Right atrium auricular region (tissue), 2 donors: ENCODE data around the gene S100A6. TPM values are rescaled to one million over a fixed set of nuclear protein-coding genes. Genes with fewer than 3 reads are reported as not detected.
"Not testable (repeated sequence)": the region's sequence is repeated elsewhere in the genome, so short reads cannot be mapped to it uniquely, and the experiment has no call there.

Experiments used
- DNase-seq: peaks from one replicate; pipeline ENCODE4 v3.0.0-alpha.2; 2019; ENCODE audit warnings: low spot score
- H3K27ac ChIP-seq, 2 donors: fragments of 200-600 bp; sonication (generic); 1 replicate in 1 of 2; 2 replicates in 1 of 2; pipeline ENCODE4 v1.5.1; 2016 to 2019
- H3K27me3 ChIP-seq, 2 donors: fragments of 200-600 bp; sonication (generic); one replicate each; pipeline versions ENCODE4 v1.5.1 to v1.6.0; 2017 to 2019
- H3K36me3 ChIP-seq: fragments of 200-600 bp; sonication (generic); one replicate; pipeline ENCODE4 v1.5.1; 2016
- H3K4me1 ChIP-seq, 2 donors: fragments of 200-600 bp; sonication (generic); one replicate each; pipeline versions ENCODE4 v1.5.1 to v1.6.0; 2017 to 2019
- H3K4me3 ChIP-seq, 2 donors: fragments of 200-600 bp; sonication (generic); 1 replicate in 1 of 2; 2 replicates in 1 of 2; pipeline ENCODE4 v1.5.1; 2017 to 2019; ENCODE audit warnings: mild to moderate bottlenecking in 1 of 2, moderate library complexity in 1 of 2
- H3K9me3 ChIP-seq, 2 donors: fragments of 200-600 bp; sonication (generic); one replicate each; pipeline ENCODE4 v1.5.1; 2019
- total RNA-seq, 2 donors: library from RNA; depleted of rRNA; stranded (reverse); fragments of >200 nt; gene quantifications; one replicate each; pipeline ENCODE4 v1.1.0, GENCODE V29; 2016
- TF ChIP-seq, protein P1 (sequence below), 2 donors: fragments of 200-600 bp; sonication (generic); IDR thresholded peaks; one replicate each; pipeline ENCODE4 v1.5.1; 2019; ENCODE audit warnings: antibody characterized with exemption in 2 of 2

Gene S100A6
- total RNA-seq, 2 donors from 2014 or later: 156 to 324 TPM

DNA sequence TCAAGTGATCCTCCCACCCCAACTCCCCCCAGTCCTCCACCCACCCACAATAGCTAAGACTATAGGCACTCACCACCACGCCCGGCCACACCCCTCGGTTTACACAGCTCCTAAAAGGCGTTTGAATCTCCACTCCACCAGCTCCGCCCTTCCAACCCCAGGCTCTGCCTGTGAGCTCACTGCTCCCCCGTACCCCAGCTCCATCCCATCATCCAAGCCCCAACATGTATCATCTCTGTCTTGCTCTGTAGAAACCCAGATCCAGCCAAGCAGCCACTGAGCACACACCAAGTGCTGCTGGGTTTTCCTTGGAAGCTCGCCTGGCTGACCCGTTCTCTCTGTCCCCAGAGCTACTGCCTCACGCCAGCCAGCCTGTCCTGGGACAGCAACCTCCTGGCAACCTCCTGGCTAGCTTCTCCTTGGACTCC is 41.8 kb upstream of the S100A6 start:
- H3K36me3 ChIP-seq: no peaks in the 10 kb centered on the region
- TF ChIP-seq, protein P1, sequence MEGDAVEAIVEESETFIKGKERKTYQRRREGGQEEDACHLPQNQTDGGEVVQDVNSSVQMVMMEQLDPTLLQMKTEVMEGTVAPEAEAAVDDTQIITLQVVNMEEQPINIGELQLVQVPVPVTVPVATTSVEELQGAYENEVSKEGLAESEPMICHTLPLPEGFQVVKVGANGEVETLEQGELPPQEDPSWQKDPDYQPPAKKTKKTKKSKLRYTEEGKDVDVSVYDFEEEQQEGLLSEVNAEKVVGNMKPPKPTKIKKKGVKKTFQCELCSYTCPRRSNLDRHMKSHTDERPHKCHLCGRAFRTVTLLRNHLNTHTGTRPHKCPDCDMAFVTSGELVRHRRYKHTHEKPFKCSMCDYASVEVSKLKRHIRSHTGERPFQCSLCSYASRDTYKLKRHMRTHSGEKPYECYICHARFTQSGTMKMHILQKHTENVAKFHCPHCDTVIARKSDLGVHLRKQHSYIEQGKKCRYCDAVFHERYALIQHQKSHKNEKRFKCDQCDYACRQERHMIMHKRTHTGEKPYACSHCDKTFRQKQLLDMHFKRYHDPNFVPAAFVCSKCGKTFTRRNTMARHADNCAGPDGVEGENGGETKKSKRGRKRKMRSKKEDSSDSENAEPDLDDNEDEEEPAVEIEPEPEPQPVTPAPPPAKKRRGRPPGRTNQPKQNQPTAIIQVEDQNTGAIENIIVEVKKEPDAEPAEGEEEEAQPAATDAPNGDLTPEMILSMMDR (IDR thresholded peaks at IDR 0.05): no peak
- H3K27ac ChIP-seq: no peak overlapping the region
- peaks cover 0 to 7% of the 10 kb centered on the region in 2 donors for H3K4me1 ChIP-seq
- H3K4me3 ChIP-seq: no peak overlapping the region
- H3K27me3 ChIP-seq: no peaks in the 10 kb centered on the region
- H3K9me3 ChIP-seq: no peaks in the 10 kb centered on the region
- DNase-seq: peak; percentile 63

DNA sequence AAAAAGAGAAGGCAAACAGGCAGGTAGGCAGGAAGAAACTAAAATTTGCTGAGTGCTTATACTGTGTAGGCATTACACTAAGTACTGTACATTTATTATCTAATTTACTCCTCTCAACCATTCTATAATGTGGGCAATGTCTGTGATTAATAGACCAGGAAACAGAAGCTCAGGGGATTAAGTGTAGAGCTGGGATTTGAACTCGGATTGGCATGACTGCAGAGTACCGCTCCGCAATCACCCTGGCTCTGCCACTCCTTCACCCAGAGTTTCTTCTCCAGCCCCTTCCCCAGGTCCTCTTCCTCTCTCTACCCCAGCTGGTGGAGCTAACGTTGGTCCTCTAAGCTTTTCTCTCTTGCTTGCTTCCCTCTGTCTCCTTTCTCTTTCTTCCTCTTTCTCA is 41.3 kb upstream of the S100A6 start:
- Histone ChIP-seq H3K4me3 (no peak overlapping the region), H3K27me3 (no peaks in the 10 kb centered on the region), H3K4me1 (peaks cover 0 to 12% of the 10 kb centered on the region in 2 donors), H3K27ac (no peak overlapping the region), H3K9me3 (no peaks in the 10 kb centered on the region), H3K36me3 (no peaks in the 10 kb centered on the region)
- TF ChIP-seq, protein P1 (IDR thresholded peaks at IDR 0.05): no peak
- DNase-seq: no peak

DNA sequence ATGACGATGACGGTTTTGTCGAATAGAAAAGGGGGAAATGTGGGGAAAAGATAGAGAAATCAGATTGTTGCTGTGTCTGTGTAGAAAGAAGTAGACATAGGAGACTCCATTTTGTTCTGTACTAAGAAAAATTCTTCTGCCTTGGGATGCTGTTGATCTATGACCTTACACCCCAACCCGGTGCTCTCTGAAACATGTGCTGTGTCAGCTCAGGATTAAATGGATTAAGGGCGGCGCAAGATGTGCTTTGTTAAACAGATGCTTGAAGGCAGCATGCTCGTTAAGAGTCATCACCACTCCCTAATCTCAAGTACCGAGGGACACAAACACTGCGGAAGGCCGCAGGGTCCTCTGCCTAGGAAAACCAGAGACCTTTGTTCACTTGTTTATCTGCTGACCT is 39.7 kb upstream of the S100A6 start:
- not testable (repeated sequence) for DNase-seq, H3K4me3 ChIP-seq, H3K36me3 ChIP-seq, H3K27me3 ChIP-seq, H3K27ac ChIP-seq, H3K9me3 ChIP-seq
- H3K4me1 ChIP-seq: peaks cover 0 to 15% of the 10 kb centered on the region in 2 donors

DNA sequence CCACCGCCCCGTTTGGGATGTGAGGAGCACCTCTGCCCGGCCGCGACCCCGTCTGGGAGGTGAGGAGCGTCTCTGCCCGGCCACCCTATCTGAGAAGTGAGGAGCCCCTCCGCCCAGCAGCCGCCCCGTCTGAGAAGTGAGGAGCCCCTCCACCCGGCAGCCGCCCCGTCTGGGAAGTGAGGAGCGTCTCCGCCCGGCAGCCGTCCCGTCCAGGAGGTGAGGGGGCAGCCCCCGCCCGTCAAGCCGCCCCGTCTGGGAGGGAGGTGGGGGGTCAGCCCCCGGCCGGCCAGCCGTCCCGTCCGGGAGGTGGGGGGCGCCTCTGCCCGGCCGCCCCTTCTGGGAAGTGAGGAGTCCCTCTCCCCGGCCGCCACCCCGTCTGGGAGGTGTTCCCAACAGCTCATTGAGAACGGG is 39.3 kb upstream of the S100A6 start:
- peaks cover 0 to 15% of the 10 kb centered on the region in 2 donors for H3K4me1 ChIP-seq
- H3K36me3 ChIP-seq, H3K27me3 ChIP-seq, H3K4me3 ChIP-seq, H3K27ac ChIP-seq, H3K9me3 ChIP-seq, DNase-seq: not testable (repeated sequence)

DNA sequence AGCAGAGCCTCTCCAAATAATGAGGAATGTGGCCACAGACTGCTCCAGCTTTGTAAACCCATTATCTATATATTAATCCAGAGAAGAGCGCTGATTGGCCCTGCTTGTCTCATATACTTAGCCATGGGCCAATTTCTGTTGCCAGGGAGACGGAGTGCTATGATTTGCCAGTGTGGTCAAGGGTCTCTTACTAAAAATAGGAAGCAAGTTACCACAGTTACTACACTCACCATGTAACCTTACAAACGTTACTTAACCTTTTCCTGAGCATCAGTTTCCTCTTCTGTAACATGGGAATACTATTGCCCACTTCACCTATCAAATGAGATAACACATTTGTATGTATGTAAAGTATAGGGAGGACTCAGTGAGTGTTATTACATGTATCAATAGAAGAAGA is 37.6 kb upstream of the S100A6 start:
- H3K4me1 ChIP-seq: peaks cover 0 to 24% of the 10 kb centered on the region in 2 donors
- H3K27ac ChIP-seq: peak overlapping the region in 1 of 2 donors; percentile 74
- no peaks in the 10 kb centered on the region for H3K27me3 ChIP-seq
- no peak overlapping the region for H3K4me3 ChIP-seq
- H3K36me3 ChIP-seq: no peaks in the 10 kb centered on the region
- TF ChIP-seq, protein P1 (IDR thresholded peaks at IDR 0.05): no peak
- no peak for DNase-seq
- no peaks in the 10 kb centered on the region for H3K9me3 ChIP-seq

DNA sequence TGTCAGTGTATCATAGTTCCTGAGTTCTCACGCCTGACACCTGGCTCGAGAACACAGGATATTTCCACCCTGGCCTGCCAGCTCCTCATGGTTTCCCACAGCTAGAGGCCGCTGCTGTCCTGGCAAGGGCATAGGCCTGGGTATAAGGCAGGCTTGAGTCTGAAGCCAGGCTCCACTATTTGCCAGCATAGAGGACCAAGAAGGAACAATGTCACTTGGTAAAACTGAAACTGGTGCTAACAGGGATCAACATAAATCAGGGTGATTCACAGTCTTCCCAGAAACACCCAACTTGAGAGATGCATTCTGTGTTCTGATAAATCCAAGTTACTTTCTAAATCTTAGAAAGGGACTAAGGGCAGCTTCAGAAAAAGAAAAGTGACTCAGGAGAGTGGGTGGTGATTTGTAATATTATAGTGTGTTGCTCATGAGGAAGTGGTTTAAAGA is 36.8 kb upstream of the S100A6 start:
- peaks cover 0 to 32% of the 10 kb centered on the region in 2 donors for H3K4me1 ChIP-seq
- no peaks in the 10 kb centered on the region for H3K36me3 ChIP-seq
- no peaks in the 10 kb centered on the region for H3K27me3 ChIP-seq
- peak; percentile 82 for DNase-seq
- peak overlapping the region; percentile 55 to 74 for H3K27ac ChIP-seq
- no peaks in the 10 kb centered on the region for H3K9me3 ChIP-seq
- TF ChIP-seq, protein P1 (IDR thresholded peaks at IDR 0.05): peak; percentile 82 to 92
- no peak overlapping the region for H3K4me3 ChIP-seq

DNA sequence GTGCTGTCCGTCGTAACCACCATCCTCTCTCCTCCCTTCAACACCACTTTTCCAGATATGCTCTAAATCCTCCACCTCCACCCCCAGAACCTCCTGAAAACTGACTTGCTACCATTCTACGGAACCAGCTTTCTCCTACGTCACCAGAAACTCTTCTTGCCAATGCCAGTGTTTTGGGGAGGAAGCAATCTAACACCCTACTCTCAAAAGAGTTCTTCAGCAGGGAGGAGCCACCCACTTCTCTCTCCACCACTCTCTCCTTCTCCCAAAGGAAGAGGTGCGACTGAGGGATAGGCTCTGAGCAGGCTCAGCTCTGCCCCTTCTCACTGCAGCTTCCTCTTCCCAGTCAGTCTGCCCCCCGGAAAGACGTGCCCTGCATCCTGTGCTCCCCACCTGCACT is 35.9 kb upstream of the S100A6 start:
- no peaks in the 10 kb centered on the region for H3K9me3 ChIP-seq
- H3K4me3 ChIP-seq: no peak overlapping the region
- no peaks in the 10 kb centered on the region for H3K27me3 ChIP-seq
- DNase-seq: no peak
- peak overlapping the region in 1 of 2 donors; percentile 55 for H3K27ac ChIP-seq
- TF ChIP-seq, protein P1 (IDR thresholded peaks at IDR 0.05): no peak
- H3K36me3 ChIP-seq: no peaks in the 10 kb centered on the region
- peaks cover 0 to 40% of the 10 kb centered on the region in 2 donors for H3K4me1 ChIP-seq
